ENCODE results near the gene MYL6B. TPM values are rescaled to one million over a fixed set of nuclear protein-coding genes. Genes with fewer than 3 reads are reported as not detected.

The MYL6B gene
- total and polyA plus RNA-seq, 2 donors (not counting 3 experiments of a cell fraction or from before 2014, with no cell fraction given), result 135 to 185 TPM

DNA sequence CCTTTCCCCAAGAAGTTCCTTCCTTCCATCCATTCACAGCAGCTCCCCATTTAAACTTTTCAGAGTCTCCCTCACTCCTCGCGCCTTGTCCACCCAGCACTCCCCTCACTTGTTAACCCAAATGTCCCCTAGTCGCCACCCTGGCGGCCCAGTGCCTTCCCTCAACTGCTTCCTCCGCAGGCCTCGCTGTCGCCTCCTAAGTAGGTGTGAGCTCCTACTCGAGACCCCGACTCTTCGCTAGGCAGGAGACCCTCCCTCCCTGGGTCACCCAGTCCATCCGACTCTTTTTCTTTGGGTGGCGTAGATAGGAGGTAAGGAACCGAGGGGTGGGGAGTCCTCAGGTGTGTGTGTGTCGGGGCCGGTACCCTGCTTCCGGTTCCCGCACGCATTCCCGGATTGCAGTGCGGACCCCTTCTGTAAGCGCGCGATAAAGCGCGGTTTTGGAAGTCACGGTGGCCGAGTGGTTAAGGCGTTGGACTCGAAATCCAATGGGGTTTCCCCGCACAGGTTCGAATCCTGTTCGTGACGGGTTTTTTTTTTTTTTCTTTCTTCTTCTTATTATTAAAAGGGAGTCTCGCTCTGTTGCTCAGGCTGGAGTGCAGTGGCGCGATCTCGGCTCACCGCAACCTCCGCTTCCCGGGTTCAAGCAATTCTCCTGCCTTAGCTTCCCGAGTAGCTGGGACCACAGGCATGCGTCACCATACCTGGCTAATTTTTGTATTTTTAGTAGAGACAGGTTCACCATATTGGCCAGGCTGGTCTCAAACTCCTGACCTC lies 37.7 kb downstream of the MYL6B start:
- POLR2A ChIA-PET, result interaction anchor here (0.7 to 3.1 kb wide), 6 partner anchors 27 to 170 kb away, joined by 4 to 18 read pairs (median 4); partner anchors contain the start of genes PA2G4, RNF41, RPL41 and STAT2
- DNase-seq (ENCODE audit: low read depth, low spot score) (peak; percentile 87), FAIRE-seq (peak; percentile 37)
- no peaks in the 10 kb centered on the region for H3K9me1 ChIP-seq (replicated peaks; ENCODE audit: control insufficient read depth, extremely low read depth, insufficient read depth, low read length)
- no peaks in the 10 kb centered on the region for H3K27me3 ChIP-seq (ENCODE audit: control insufficient read depth in 2 of 2, insufficient read depth in 2 of 2, low read length in 2 of 2)
- peaks cover 30% of the 10 kb centered on the region for H3K79me2 ChIP-seq (ENCODE audit: control insufficient read depth, insufficient read depth, low read length)
- peak overlapping the region; percentile 55 for H3K9ac ChIP-seq (replicated peaks; ENCODE audit: extremely low read depth, insufficient read depth, low read length)
- peaks cover 3 to 4% of the 10 kb centered on the region in 2 experiments for H3K36me3 ChIP-seq (ENCODE audit: control insufficient read depth in 2 of 2, extremely low read depth in 1 of 2, insufficient read depth in 2 of 2, low read length in 2 of 2)
- H3K27ac ChIP-seq (ENCODE audit: insufficient read depth, low read depth, low read length), result peak overlapping the region; percentile 24
- peak overlapping the region; percentile 53 to 95 (median 65) for H3K4me3 ChIP-seq (replicated peaks in 1 of 3; ENCODE audit: insufficient read depth in 1 of 3, low read depth in 1 of 3, low read length in 3 of 3)
- H2AFZ ChIP-seq (ENCODE audit: low read depth, low read length), result peak overlapping the region; percentile 88
- peaks cover 20% of the 10 kb centered on the region for H3K4me1 ChIP-seq (ENCODE audit: control insufficient read depth, extremely low read depth, insufficient read depth, low read length)
- TF ChIP-seq MYC (IDR thresholded peaks at IDR 0.05; ENCODE audit: low read depth, low read length) (peak; percentile 32), GATA2 (IDR thresholded peaks at IDR 0.05; ENCODE audit: insufficient read depth, insufficient read length, low read depth, low read length) (no peak)
- TF ChIP-seq, protein P1, sequence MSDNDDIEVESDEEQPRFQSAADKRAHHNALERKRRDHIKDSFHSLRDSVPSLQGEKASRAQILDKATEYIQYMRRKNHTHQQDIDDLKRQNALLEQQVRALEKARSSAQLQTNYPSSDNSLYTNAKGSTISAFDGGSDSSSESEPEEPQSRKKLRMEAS (IDR thresholded peaks at IDR 0.05; ENCODE audit: insufficient read depth, insufficient read length), result no peak
- H3K4me2 ChIP-seq (ENCODE audit: insufficient read depth, low read length), result peak overlapping the region; percentile 70
- dilution Hi-C loops (cut with MboI; ENCODE audit: extremely low pct_ligation_motif_present, low sequenced_read_pairs), result no loop called here
- intact Hi-C loops (cut with micrococcal nuclease), result loop anchor here (1.0 to 2.0 kb wide), 5 partner anchors 33 to 451 kb away; no protein-coding TSS in a partner anchor
- CTCF ChIA-PET, result interaction anchor here (0.6 to 4.4 kb wide), 45 partner anchors 9 to 473 kb away, joined by 3 to 236 read pairs (median 6); partner anchors contain the start of genes ANKRD52, CNPY2, COQ10A and ESYT1
- H3K9me3 ChIP-seq (replicated peaks; ENCODE audit: control insufficient read depth, insufficient read depth, low read length), result no peaks in the 10 kb centered on the region
- BruUV-seq (replicated peaks), result TSS peak; percentile 68
- H4K20me1 ChIP-seq (replicated peaks; ENCODE audit: control insufficient read depth, extremely low read depth, insufficient read depth, low read length), result no peaks in the 10 kb centered on the region

DNA sequence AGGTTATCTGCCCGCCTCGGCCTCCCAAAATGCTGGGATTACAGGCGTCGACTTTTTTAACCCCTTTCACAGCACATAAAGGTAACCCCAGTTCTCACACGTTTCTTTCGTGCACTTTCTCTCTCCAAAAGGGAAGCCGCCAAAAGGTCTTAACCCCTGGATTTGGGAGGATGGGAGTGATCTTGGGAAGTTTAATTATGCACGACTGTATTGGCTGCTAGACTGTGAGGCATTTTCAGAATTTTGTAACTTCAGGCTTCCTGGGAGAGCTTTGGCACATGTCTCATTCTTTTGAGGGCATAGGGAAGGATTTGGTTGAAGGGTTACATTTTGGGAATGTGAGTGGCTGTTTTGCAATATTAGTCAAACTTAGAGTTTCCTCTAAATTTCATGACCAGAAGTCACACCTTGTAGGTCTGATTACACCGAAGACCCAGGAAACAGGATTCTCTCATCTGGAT lies 38.3 kb downstream of the MYL6B start:
- DNase-seq (ENCODE audit: low read depth, low spot score) (no peak), FAIRE-seq (no peak)
- Histone ChIP-seq H4K20me1 (replicated peaks; ENCODE audit: control insufficient read depth, extremely low read depth, insufficient read depth, low read length) (no peaks in the 10 kb centered on the region), H3K27ac (ENCODE audit: insufficient read depth, low read depth, low read length) (no peak overlapping the region), H3K27me3 (ENCODE audit: control insufficient read depth in 2 of 2, insufficient read depth in 2 of 2, low read length in 2 of 2) (no peaks in the 10 kb centered on the region), H3K79me2 (ENCODE audit: control insufficient read depth, insufficient read depth, low read length) (peaks cover 28% of the 10 kb centered on the region), H3K9ac (replicated peaks; ENCODE audit: extremely low read depth, insufficient read depth, low read length) (peak overlapping the region; percentile 6), H3K36me3 (ENCODE audit: control insufficient read depth in 2 of 2, extremely low read depth in 1 of 2, insufficient read depth in 2 of 2, low read length in 2 of 2) (peaks cover 3% of the 10 kb centered on the region in 2 experiments), H3K9me3 (replicated peaks; ENCODE audit: control insufficient read depth, insufficient read depth, low read length) (no peaks in the 10 kb centered on the region), H3K4me2 (ENCODE audit: insufficient read depth, low read length) (peak overlapping the region; percentile 70), H3K4me1 (ENCODE audit: control insufficient read depth, extremely low read depth, insufficient read depth, low read length) (peaks cover 20% of the 10 kb centered on the region), H3K9me1 (replicated peaks; ENCODE audit: control insufficient read depth, extremely low read depth, insufficient read depth, low read length) (no peaks in the 10 kb centered on the region), H3K4me3 (replicated peaks in 1 of 3; ENCODE audit: insufficient read depth in 1 of 3, low read depth in 1 of 3, low read length in 3 of 3) (peak overlapping the region in 1 of 3 experiments; percentile 53), H2AFZ (ENCODE audit: low read depth, low read length) (peak overlapping the region; percentile 63)
- TF ChIP-seq GATA2 (IDR thresholded peaks at IDR 0.05; ENCODE audit: insufficient read depth, insufficient read length, low read depth, low read length), result no peak
- CTCF ChIA-PET, result interaction anchor here (1.6 to 4.4 kb wide), 8 partner anchors 14 to 107 kb away, joined by 4 to 236 read pairs (median 45); partner anchors contain the start of genes ANKRD52, ESYT1, RNF41 and RPL41
- BruUV-seq (replicated peaks), result no TSS peak
- POLR2A ChIA-PET, result interaction anchor here (0.7 to 3.1 kb wide), 2 partner anchors 73 to 169 kb away, joined by 5 to 18 read pairs; partner anchors contain the start of genes RPL41, STAT2 and ZC3H10
- dilution Hi-C loops (cut with MboI; ENCODE audit: extremely low pct_ligation_motif_present, low sequenced_read_pairs), result no loop called here
- intact Hi-C loops (cut with micrococcal nuclease), result no loop called here
